Transverse colon (tissue), 4 donors: ENCODE measurements around the gene ZNF567.

Experiments used
- CTCF ChIP-seq, 5 experiments: fragments of 200-600 bp in 3 of 5; fragments of 450-650 bp in 2 of 5; sonication (generic) in 3 of 5; IDR thresholded peaks; 1 replicate in 2 of 5; 2 replicates in 3 of 5; pipeline ENCODE4 v1.5.1; 2016 to 2017; ENCODE audit warnings: antibody characterized with exemption in 5 of 5, inconsistent platforms in 3 of 5, mild to moderate bottlenecking in 2 of 5, moderate library complexity in 1 of 5
- POLR2A ChIP-seq: fragments of 450-650 bp; IDR thresholded peaks from one replicate; pipeline ENCODE4 v1.6.1; 2016; ENCODE audit warnings: antibody characterized with exemption, mild to moderate bottlenecking, moderate library complexity
- POLR2AphosphoS5 ChIP-seq, 3 donors: sonication (generic); formaldehyde crosslinking; IDR thresholded peaks; one replicate each; pipeline ENCODE4 v1.6.1; 2016; ENCODE audit warnings: antibody characterized with exemption in 3 of 3

- TF ChIP-seq CTCF (IDR thresholded peaks at IDR 0.05) (no peak), POLR2A (no peak), POLR2AphosphoS5 (IDR thresholded peaks at IDR 0.05) (no peak)
Observed at GRCh38 chr19:36745870-36746269, 58.5 kb downstream of the ZNF567 start.
